PFSK-1 (cell line): ENCODE results near the gene APBB2.

Experiments
- FOXP2 ChIP-seq: optimal IDR thresholded peaks from 2 replicates; pipeline ENCODE3; 2011; ENCODE audit warnings: borderline replicate concordance, control low read depth, inconsistent platforms; ENCODE audit not compliant: insufficient read depth; ENCODE audit errors: extremely low read length, extremely low read depth
- POLR2AphosphoS5 ChIP-seq: IDR thresholded peaks from 2 replicates; pipeline ENCODE4 v1.6.1; 2012; ENCODE audit warnings: low read depth, mild to moderate bottlenecking, control low read depth, low read length, moderate library complexity
- SIN3A ChIP-seq: IDR thresholded peaks from 2 replicates; pipeline ENCODE4 v1.6.1; 2012; ENCODE audit warnings: mild to moderate bottlenecking, low read length, moderate library complexity, borderline replicate concordance; ENCODE audit not compliant: insufficient read depth
- TAF1 ChIP-seq: IDR thresholded peaks from 2 replicates; pipeline ENCODE4 v1.6.1; 2012; ENCODE audit warnings: low read length, control low read depth, borderline replicate concordance; ENCODE audit not compliant: insufficient read depth
- TF ChIP-seq, protein P1 (sequence below), 2 experiments: IDR thresholded peaks; 2 replicates each; pipeline versions ENCODE4 v1.6.1 to v1.8.0; 2011 to 2012; ENCODE audit warnings: low read depth in 2 of 2, low read length in 2 of 2, control low read depth in 1 of 2, inconsistent platforms in 1 of 2, mild to moderate bottlenecking in 1 of 2, moderate library complexity in 1 of 2; ENCODE audit not compliant: insufficient read depth in 1 of 2

Gene APBB2

GRCh38 chr4:40858962-40859361 lies 355.4 kb downstream of the APBB2 start:
- TF ChIP-seq TAF1, result no peak
- no peak for TF ChIP-seq SIN3A
- TF ChIP-seq, protein P1, sequence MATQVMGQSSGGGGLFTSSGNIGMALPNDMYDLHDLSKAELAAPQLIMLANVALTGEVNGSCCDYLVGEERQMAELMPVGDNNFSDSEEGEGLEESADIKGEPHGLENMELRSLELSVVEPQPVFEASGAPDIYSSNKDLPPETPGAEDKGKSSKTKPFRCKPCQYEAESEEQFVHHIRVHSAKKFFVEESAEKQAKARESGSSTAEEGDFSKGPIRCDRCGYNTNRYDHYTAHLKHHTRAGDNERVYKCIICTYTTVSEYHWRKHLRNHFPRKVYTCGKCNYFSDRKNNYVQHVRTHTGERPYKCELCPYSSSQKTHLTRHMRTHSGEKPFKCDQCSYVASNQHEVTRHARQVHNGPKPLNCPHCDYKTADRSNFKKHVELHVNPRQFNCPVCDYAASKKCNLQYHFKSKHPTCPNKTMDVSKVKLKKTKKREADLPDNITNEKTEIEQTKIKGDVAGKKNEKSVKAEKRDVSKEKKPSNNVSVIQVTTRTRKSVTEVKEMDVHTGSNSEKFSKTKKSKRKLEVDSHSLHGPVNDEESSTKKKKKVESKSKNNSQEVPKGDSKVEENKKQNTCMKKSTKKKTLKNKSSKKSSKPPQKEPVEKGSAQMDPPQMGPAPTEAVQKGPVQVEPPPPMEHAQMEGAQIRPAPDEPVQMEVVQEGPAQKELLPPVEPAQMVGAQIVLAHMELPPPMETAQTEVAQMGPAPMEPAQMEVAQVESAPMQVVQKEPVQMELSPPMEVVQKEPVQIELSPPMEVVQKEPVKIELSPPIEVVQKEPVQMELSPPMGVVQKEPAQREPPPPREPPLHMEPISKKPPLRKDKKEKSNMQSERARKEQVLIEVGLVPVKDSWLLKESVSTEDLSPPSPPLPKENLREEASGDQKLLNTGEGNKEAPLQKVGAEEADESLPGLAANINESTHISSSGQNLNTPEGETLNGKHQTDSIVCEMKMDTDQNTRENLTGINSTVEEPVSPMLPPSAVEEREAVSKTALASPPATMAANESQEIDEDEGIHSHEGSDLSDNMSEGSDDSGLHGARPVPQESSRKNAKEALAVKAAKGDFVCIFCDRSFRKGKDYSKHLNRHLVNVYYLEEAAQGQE (IDR thresholded peaks at IDR 0.05; ENCODE audit: insufficient read depth in 1 of 2, low read depth in 2 of 2, low read length in 2 of 2), result no peak
- TF ChIP-seq POLR2AphosphoS5, result no peak
- no peak for TF ChIP-seq FOXP2

- TF ChIP-seq, protein P1 (IDR thresholded peaks at IDR 0.05; ENCODE audit: insufficient read depth in 1 of 2, low read depth in 2 of 2, low read length in 2 of 2), result no peak
- no peak for TF ChIP-seq TAF1
- no peak for TF ChIP-seq SIN3A
- TF ChIP-seq FOXP2, result no peak
- no peak for TF ChIP-seq POLR2AphosphoS5
Measured at GRCh38 chr4:40857956-40858355, 356.4 kb downstream of the APBB2 start.

- TF ChIP-seq TAF1, result no peak
Measured at GRCh38 chr4:40856840-40857362, 357.4 kb downstream of the APBB2 start.

- TF ChIP-seq SIN3A (no peak), POLR2AphosphoS5 (no peak), TAF1 (no peak), FOXP2 (no peak)
- TF ChIP-seq, protein P1 (IDR thresholded peaks at IDR 0.05; ENCODE audit: insufficient read depth in 1 of 2, low read depth in 2 of 2, low read length in 2 of 2), result no peak
Measured at GRCh38 chr4:40856277-40856839, 358.0 kb downstream of the APBB2 start.

- TF ChIP-seq SIN3A (no peak), POLR2AphosphoS5 (no peak), TAF1 (no peak), FOXP2 (no peak)
- TF ChIP-seq, protein P1 (IDR thresholded peaks at IDR 0.05; ENCODE audit: insufficient read depth in 1 of 2, low read depth in 2 of 2, low read length in 2 of 2), result no peak
Measured at GRCh38 chr4:40850496-40850895, 363.8 kb downstream of the APBB2 start.
